CD8-positive, alpha-beta memory T cell (primary cell): ENCODE results near the gene SLC35B2. TPM values are rescaled to one million over a fixed set of nuclear protein-coding genes. Genes with fewer than 3 reads are reported as not detected.

ENCODE experiments used
- CTCF ChIA-PET: fragments of 350-600 bp; sonication (Branson Sonifier 250); formaldehyde crosslinking; loops from one replicate; lab custom pipeline; 2021; ENCODE audit warnings: antibody characterized with exemption; lab: Charles Lee
- POLR2A ChIA-PET: fragments of 350-600 bp; sonication (Branson Sonifier 250); formaldehyde crosslinking; loops from one replicate; lab custom pipeline; 2021; ENCODE audit warnings: antibody characterized with exemption; lab: Charles Lee
- DNase-seq, 5 donors: peaks; one replicate each; pipeline versions ENCODE4 v3.0.0 to v3.0.0-alpha.2; 2020 to 2022; ENCODE audit warnings: mixed read lengths in 1 of 5
- H3K27ac ChIP-seq: one replicate; pipeline ENCODE4 v1.7.0; 2013; ENCODE audit warnings: low read depth, mild to moderate bottlenecking, low read length, moderate library complexity
- H3K27me3 ChIP-seq: 2 replicates; pipeline ENCODE4 v1.7.0; 2013; ENCODE audit warnings: low read length, mild to moderate bottlenecking; ENCODE audit not compliant: insufficient read depth, poor library complexity, severe bottlenecking
- H3K36me3 ChIP-seq: 2 replicates; pipeline ENCODE4 v1.7.0; 2013; ENCODE audit warnings: mild to moderate bottlenecking, low read length, moderate library complexity; ENCODE audit not compliant: insufficient read depth
- H3K4me1 ChIP-seq: 2 replicates; pipeline ENCODE4 v1.7.0; 2013; ENCODE audit warnings: mild to moderate bottlenecking, low read length, moderate library complexity; ENCODE audit not compliant: insufficient read depth
- H3K4me3 ChIP-seq: 2 replicates; pipeline ENCODE4 v1.7.0; 2013; ENCODE audit warnings: mild to moderate bottlenecking, low read length
- H3K9me3 ChIP-seq: 2 replicates; pipeline ENCODE4 v1.7.0; 2013; ENCODE audit warnings: mild to moderate bottlenecking, low read length
- H3K27ac Mint-ChIP-seq, 8 donors: one replicate each; pipeline ENCODE4 v1.8.0; 2020 to 2021; ENCODE audit warnings: mixed read lengths in 8 of 8, mild to moderate bottlenecking in 6 of 8, inconsistent platforms in 3 of 8, moderate library complexity in 3 of 8
- H3K27me3 Mint-ChIP-seq, 2 donors: one replicate each; pipeline ENCODE4 v1.8.0; 2020 to 2021; ENCODE audit warnings: mixed read lengths in 2 of 2, mild to moderate bottlenecking in 1 of 2, moderate library complexity in 1 of 2
- H3K36me3 Mint-ChIP-seq, 3 donors: one replicate each; pipeline ENCODE4 v1.8.0; 2020 to 2021; ENCODE audit warnings: mixed read lengths in 3 of 3, inconsistent platforms in 1 of 3, mild to moderate bottlenecking in 1 of 3
- H3K4me1 Mint-ChIP-seq, 3 donors: one replicate each; pipeline ENCODE4 v1.8.0; 2020 to 2021; ENCODE audit warnings: mixed read lengths in 3 of 3, inconsistent platforms in 1 of 3, mild to moderate bottlenecking in 1 of 3
- H3K4me3 Mint-ChIP-seq, 7 donors: one replicate each; pipeline ENCODE4 v1.8.0; 2020 to 2021; ENCODE audit warnings: mixed read lengths in 7 of 7, mild to moderate bottlenecking in 6 of 7, moderate library complexity in 4 of 7, inconsistent platforms in 2 of 7
- H3K9me3 Mint-ChIP-seq, 5 donors: one replicate each; pipeline ENCODE4 v1.8.0; 2020 to 2022; ENCODE audit warnings: mixed read lengths in 5 of 5, mild to moderate bottlenecking in 3 of 5, moderate library complexity in 2 of 5, inconsistent platforms in 1 of 5
- polyA plus RNA-seq: library from polyadenylated mRNA; unstranded; fragments of 300-500 nt; fragmentation: Illumina TruSeq; gene quantifications from one replicate; pipeline ENCODE4 v1.2.3, GENCODE V29; 2021
- total RNA-seq, 2 experiments: library from RNA; stranded (reverse); gene quantifications; one replicate each; pipeline ENCODE4 v1.2.3, GENCODE V29; 2021

SLC35B2 gene
- total and polyA plus RNA-seq, 3 experiments from 2014 or later = 34.8 to 49.0 (median 35.7) TPM

GRCh38 chr6:44301782-44302564, 44.6 kb upstream of the SLC35B2 start:
- no peak overlapping the region for H3K27ac Mint-ChIP-seq
- H3K36me3 Mint-ChIP-seq = peaks cover 0 to 66% (median 8%) of the 10 kb centered on the region in 3 donors
- no peaks in the 10 kb centered on the region for H3K9me3 Mint-ChIP-seq
- Histone ChIP-seq H3K4me3 (no peak overlapping the region), H3K4me1 (peaks cover 3% of the 10 kb centered on the region), H3K27me3 (peaks cover 4% of the 10 kb centered on the region), H3K27ac (no peak overlapping the region), H3K36me3 (peaks cover 46% of the 10 kb centered on the region), H3K9me3 (no peaks in the 10 kb centered on the region)
- H3K4me1 Mint-ChIP-seq = peaks cover 0 to 13% (median 8%) of the 10 kb centered on the region in 3 donors
- ChIA-PET POLR2A (no interaction called here), CTCF (interaction anchor here (0.6 to 2.2 kb wide), 3 partner anchors 11 to 57 kb away, joined by 3 to 12 read pairs (median 7); partner anchors contain the start of gene AARS2)
- no peak overlapping the region for H3K4me3 Mint-ChIP-seq
- DNase-seq = no peak
- peaks cover 1 to 2% of the 10 kb centered on the region in 2 donors for H3K27me3 Mint-ChIP-seq

GRCh38 chr6:44301106-44301505, 43.8 kb upstream of the SLC35B2 start:
- Histone ChIP-seq H3K4me1 (peaks cover 7% of the 10 kb centered on the region), H3K9me3 (no peaks in the 10 kb centered on the region), H3K27ac (no peak overlapping the region), H3K36me3 (peaks cover 46% of the 10 kb centered on the region), H3K4me3 (no peak overlapping the region), H3K27me3 (peaks cover 12% of the 10 kb centered on the region)
- H3K36me3 Mint-ChIP-seq = peaks cover 0 to 59% (median 8%) of the 10 kb centered on the region in 3 donors
- no peaks in the 10 kb centered on the region for H3K9me3 Mint-ChIP-seq
- POLR2A ChIA-PET = no interaction called here
- DNase-seq = no peak
- no peak overlapping the region for H3K4me3 Mint-ChIP-seq
- CTCF ChIA-PET = interaction anchor here (1.8 to 2.2 kb wide), 2 partner anchors 12 to 33 kb away, joined by 7 to 12 read pairs; partner anchors contain the start of gene AARS2
- H3K4me1 Mint-ChIP-seq = peaks cover 0 to 19% (median 8%) of the 10 kb centered on the region in 3 donors
- peaks cover 10% of the 10 kb centered on the region in 2 donors for H3K27me3 Mint-ChIP-seq
- H3K27ac Mint-ChIP-seq = peak overlapping the region in 1 of 8 donors; percentile 40

GRCh38 chr6:44300292-44300823, 43.0 kb upstream of the SLC35B2 start:
- Histone ChIP-seq H3K4me3 (no peak overlapping the region), H3K4me1 (peaks cover 7% of the 10 kb centered on the region), H3K27me3 (peaks cover 18% of the 10 kb centered on the region), H3K36me3 (peaks cover 44% of the 10 kb centered on the region), H3K27ac (no peak overlapping the region), H3K9me3 (no peaks in the 10 kb centered on the region)
- Mint-ChIP-seq H3K4me3 (no peak overlapping the region), H3K27ac (peak overlapping the region in 1 of 8 donors; percentile 40), H3K36me3 (peaks cover 0 to 52% (median 5%) of the 10 kb centered on the region in 3 donors), H3K4me1 (peaks cover 0 to 19% (median 8%) of the 10 kb centered on the region in 3 donors), H3K27me3 (peaks cover 14 to 17% of the 10 kb centered on the region in 2 donors), H3K9me3 (no peaks in the 10 kb centered on the region)
- CTCF ChIA-PET = interaction anchor here (1.2 to 1.8 kb wide), 2 partner anchors 13 kb away, joined by 4 to 12 read pairs; partner anchors contain the start of gene AARS2
- POLR2A ChIA-PET = no interaction called here
- no peak for DNase-seq

GRCh38 chr6:44298864-44299263, 41.5 kb upstream of the SLC35B2 start:
- Mint-ChIP-seq H3K36me3 (peaks cover 0 to 39% (median 5%) of the 10 kb centered on the region in 3 donors), H3K4me1 (peaks cover 0 to 19% (median 8%) of the 10 kb centered on the region in 3 donors), H3K4me3 (peak overlapping the region in 4 of 7 donors; percentile 5 to 58 (median 22)), H3K9me3 (no peaks in the 10 kb centered on the region), H3K27me3 (peaks cover 28 to 30% of the 10 kb centered on the region in 2 donors), H3K27ac (peak overlapping the region in 1 of 8 donors; percentile 48)
- H3K27ac ChIP-seq = no peak overlapping the region
- CTCF ChIA-PET = interaction anchor here (1.1 to 1.5 kb wide), 4 partner anchors 10 to 31 kb away, joined by 3 to 7 read pairs (median 6); partner anchors contain the start of gene AARS2
- no peak overlapping the region for H3K4me3 ChIP-seq
- no peaks in the 10 kb centered on the region for H3K9me3 ChIP-seq
- peaks cover 29% of the 10 kb centered on the region for H3K36me3 ChIP-seq
- H3K4me1 ChIP-seq = peaks cover 7% of the 10 kb centered on the region
- peaks cover 26% of the 10 kb centered on the region for H3K27me3 ChIP-seq
- no peak for DNase-seq
- POLR2A ChIA-PET = no interaction called here

DNA sequence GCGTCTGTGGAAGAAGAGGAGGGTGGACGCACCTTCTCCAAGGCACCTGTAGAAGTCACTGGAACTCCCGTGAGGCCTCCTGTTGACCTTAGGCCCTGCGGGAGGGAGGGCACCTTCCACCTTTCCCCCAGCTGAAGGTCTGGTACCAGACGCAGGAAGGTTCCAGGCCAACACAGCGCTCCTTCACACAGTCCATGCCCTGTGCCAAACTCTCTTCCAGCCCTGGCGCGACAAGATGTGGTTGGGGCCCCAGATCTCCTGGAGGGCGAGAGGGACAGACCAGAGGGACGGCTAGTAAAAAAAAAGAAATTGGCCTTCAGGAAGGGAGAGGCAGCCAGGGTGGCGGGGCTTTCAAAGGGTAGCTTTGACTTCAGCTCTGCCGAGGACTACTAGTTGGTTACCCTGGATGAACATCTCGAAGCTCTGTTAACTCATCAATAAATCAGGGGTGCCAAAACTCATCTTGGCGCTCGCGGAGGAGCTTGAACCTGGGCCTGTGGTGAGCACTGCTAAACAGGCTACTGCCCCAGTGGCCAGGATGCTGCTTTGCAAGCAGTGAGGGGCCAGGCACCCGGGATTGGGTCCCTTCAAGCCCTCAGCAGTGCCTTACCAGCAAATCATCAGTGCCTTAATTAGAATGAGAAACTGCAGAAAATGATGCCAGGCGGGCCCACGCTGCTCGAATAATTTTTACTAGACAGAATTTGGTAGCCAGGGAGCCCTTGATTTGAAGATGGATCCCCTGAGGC, 40.9 kb upstream of the SLC35B2 start:
- peaks cover 4 to 33% (median 4%) of the 10 kb centered on the region in 3 donors for H3K36me3 Mint-ChIP-seq
- peaks cover 23% of the 10 kb centered on the region for H3K36me3 ChIP-seq
- peak overlapping the region in 5 of 7 donors; percentile 38 to 60 (median 49) for H3K4me3 Mint-ChIP-seq
- H3K4me3 ChIP-seq = no peak overlapping the region
- POLR2A ChIA-PET = no interaction called here
- peaks cover 33 to 36% of the 10 kb centered on the region in 2 donors for H3K27me3 Mint-ChIP-seq
- no peak overlapping the region for H3K27ac ChIP-seq
- no peak for DNase-seq
- CTCF ChIA-PET = interaction anchor here (1.1 to 1.5 kb wide), 3 partner anchors 11 to 30 kb away, joined by 3 to 7 read pairs (median 7); no protein-coding TSS in a partner anchor
- no peaks in the 10 kb centered on the region for H3K9me3 ChIP-seq
- no peaks in the 10 kb centered on the region for H3K9me3 Mint-ChIP-seq
- H3K4me1 ChIP-seq = peaks cover 7% of the 10 kb centered on the region
- peaks cover 0 to 19% (median 8%) of the 10 kb centered on the region in 3 donors for H3K4me1 Mint-ChIP-seq
- peaks cover 30% of the 10 kb centered on the region for H3K27me3 ChIP-seq
- H3K27ac Mint-ChIP-seq = no peak overlapping the region

- CTCF ChIA-PET = interaction anchor here (1.3 to 2.8 kb wide), 5 partner anchors 9 to 29 kb away, joined by 3 to 16 read pairs (median 7); partner anchors contain the start of gene AARS2
- POLR2A ChIA-PET = no interaction called here
- H3K9me3 ChIP-seq = no peaks in the 10 kb centered on the region
- H3K27ac ChIP-seq = no peak overlapping the region
- H3K4me1 ChIP-seq = peaks cover 7% of the 10 kb centered on the region
- peaks cover 0 to 19% (median 8%) of the 10 kb centered on the region in 3 donors for H3K4me1 Mint-ChIP-seq
- peaks cover 40 to 45% of the 10 kb centered on the region in 2 donors for H3K27me3 Mint-ChIP-seq
- no peak overlapping the region for H3K27ac Mint-ChIP-seq
- peak overlapping the region; percentile 47 for H3K4me3 ChIP-seq
- H3K27me3 ChIP-seq = peaks cover 37% of the 10 kb centered on the region
- no peaks in the 10 kb centered on the region for H3K9me3 Mint-ChIP-seq
- H3K4me3 Mint-ChIP-seq = peak overlapping the region in 6 of 7 donors; percentile 41 to 69 (median 59)
- H3K36me3 Mint-ChIP-seq = peaks cover 4 to 24% (median 4%) of the 10 kb centered on the region in 3 donors
- DNase-seq = peak in 2 of 5 donors; percentile 29 to 43
- peaks cover 14% of the 10 kb centered on the region for H3K36me3 ChIP-seq
Measured at GRCh38 chr6:44297063-44298038, 40.0 kb upstream of the SLC35B2 start.
